Measurements from ENCODE around the gene TRPC1.

DNA sequence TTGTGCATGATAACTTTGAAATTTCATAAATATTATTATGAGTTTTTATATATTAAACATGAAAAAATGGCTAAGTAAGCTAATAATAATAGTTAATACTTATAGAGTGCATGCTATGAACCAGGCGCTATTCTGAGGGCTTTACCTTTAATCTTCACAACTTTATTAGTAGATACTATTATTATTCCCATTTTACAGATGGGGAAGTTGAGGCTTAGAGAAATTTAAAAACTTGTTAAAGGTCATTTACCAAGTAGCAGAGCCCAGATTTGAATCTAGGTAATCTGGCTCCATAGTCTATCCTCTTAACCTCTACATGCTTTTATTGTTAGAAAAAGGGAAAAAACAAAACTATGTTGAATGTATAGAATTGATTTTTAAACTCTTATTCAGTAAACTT lies 60.4 kb downstream of the TRPC1 start:
- no peak for TF ChIP-seq POLR2AphosphoS5 (IDR thresholded peaks at IDR 0.05)
- TF ChIP-seq CTCF (IDR thresholded peaks at IDR 0.05), result no peak

Measured in stomach (tissue), 4 donors.